ENCODE measurements around the gene USP46.

USP46 gene

DNA sequence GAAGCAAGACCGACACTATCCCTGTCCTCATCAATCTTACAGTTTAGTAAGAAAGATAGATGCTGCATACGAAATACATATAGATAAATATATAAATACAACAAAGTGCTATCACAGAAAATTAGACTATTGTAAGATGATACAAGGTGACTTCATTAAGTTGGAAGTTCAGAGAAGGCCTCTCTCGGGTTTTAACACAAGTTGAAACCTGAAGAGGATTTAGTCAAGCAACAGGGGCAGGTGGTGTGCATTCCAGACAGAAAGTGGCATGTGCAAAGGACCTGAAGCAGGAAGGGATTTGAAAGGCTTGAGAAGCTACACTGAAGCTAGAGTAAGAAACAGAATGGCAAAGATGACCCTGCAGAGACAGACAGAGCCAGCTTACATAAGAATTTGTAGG, 36.5 kb downstream of the USP46 start:
- no peak for DNase-seq (ENCODE audit: low read depth in 2 of 3, low spot score in 2 of 3)

DNA sequence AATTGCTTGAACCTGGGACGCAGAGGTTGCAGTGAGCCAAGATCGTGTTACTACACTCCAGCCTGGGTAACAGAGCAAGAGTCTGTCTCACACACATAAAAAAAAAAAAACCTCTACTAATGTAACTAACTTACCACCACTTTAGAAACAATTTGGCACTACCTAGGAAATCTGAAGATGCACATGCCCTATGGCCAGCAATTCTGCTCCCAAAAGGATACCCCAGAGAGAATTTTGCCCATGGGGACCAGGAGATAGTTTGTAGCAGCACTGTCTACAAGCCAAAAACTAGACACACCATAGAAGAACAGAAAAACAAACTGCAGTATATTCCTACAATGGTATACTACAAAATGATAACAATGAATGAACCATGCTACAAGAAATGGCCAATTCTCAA, 37.5 kb downstream of the USP46 start:
- DNase-seq (ENCODE audit: low read depth in 2 of 3, low spot score in 2 of 3), result no peak

DNA sequence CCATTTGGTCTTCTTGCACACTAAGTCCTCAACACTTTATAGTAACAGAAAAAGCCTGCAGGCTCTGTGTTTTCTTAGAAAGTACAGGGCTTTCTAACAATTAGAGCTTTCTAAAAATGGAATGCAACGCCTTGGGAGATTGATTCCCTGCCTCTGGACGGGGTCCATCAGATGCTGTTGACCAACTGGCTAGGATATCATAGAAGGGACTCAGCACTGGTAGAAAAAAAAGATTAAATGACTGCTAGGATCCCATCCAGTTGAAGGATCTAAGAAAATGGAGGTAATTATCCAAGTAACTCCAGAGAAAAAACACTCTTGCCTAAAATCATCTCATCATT, 39.5 kb downstream of the USP46 start:
- no peak for DNase-seq (ENCODE audit: low read depth in 2 of 3, low spot score in 2 of 3)

DNA sequence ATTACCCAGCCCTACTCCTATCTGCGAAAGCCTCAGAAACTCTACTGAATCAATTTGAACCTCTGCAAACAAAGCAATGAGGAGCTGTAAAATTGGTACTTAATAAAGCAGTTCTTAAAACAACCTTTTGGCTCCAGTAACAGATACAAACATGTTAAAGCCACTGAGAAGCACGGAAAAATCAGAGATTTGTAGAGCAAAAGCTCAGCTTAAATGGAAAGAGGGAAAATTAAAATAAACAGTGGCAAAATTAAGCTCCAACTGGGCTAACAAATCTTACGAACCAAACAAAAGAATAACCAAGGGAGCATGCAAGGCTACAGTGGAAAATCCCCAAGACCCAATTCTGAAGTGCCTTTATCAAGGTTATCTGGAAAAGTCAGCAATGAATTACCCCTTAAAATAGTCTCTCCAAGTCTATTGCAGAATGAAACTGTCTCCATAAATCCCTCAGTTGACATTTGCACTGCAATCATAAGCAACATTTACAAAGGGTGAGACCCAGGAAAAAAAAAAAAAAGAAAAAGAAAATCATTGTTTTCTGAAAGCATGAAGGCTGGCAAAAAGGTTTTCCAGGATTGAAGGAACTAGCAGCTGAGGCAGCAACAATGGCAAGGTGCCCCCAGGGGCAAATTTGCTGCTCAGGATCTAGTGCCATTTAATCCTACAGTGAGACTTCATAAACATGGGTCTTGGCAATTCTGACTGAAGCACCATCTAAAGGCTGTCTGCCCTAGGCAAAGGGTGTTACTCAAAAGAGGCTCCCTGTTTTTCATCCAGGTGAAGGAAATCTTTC, 40.1 kb downstream of the USP46 start:
- DNase-seq (ENCODE audit: low read depth in 2 of 3, low spot score in 2 of 3), result no peak

DNA sequence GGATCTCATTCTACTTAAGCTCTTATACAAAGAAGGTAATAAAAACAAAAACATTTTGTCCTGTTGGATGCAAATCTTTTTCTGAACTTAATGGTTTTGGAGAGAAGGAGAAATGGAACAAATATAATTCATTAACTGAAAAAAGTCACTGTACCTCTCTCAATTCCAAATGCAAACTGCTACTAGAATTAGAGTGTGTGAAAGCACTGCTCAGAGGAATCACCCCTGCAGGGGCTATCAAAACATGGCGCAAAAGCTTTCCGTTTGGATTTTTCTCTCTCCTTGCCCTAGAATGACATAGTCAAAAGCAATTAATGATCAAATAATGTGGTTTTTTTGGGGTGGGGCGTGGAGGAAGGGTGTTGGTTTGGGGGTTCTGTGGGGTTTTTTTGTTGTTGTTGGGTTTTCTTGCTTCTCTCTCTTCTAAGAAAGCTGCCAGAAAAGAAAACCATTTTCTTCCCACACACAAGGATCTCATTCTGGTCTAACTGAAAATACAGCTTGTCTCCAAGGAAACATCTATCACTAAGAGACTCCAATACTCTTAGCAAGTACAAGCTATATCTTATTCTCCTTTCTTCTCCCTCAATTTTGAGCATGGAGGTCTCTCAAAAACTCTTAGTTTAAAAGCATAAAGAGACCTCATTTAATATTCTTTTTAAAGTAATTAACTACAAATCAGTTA, 41.6 kb downstream of the USP46 start:
- no peak for DNase-seq (ENCODE audit: low read depth in 2 of 3, low spot score in 2 of 3)

DNA sequence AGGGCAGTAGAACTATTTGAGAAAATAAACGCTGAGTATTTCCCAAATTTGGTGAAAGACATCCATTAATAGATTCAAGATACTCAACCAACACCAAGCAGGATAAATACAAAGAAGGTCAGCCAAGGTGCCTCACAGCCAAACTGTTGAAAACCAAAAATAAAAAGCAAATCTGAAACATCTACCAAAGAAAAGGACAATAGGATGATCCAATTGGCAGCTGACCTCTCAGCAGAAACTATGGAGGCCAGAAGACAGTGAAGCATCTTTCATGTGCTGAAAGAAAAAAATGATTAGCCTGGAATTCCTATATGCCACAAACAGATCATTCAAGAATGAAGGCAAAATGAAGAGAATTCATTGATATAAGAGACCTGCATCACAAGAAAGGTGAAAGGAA, 44.9 kb downstream of the USP46 start:
- no peak for DNase-seq (ENCODE audit: low read depth in 2 of 3, low spot score in 2 of 3)

DNA sequence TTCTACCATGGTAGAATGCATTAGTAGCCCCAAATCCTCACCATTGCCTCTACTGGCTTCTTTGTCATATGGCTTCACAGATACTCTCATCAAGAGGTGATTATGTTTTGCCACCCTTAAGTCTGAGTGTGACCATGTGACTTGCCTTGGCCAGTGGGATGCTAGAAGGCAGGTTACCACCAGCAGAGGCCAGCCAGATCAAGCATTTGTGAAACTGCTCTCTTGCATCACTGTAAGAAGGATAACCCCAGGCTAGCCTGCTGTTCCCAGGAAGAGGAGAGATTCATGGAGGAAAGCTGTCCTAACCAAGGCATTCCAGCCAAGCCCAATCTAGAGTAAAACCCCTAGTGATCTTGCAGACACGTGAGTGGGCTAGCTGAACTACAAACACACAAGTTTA, 46.8 kb downstream of the USP46 start:
- DNase-seq (ENCODE audit: low read depth in 2 of 3, low spot score in 2 of 3), result no peak

DNA sequence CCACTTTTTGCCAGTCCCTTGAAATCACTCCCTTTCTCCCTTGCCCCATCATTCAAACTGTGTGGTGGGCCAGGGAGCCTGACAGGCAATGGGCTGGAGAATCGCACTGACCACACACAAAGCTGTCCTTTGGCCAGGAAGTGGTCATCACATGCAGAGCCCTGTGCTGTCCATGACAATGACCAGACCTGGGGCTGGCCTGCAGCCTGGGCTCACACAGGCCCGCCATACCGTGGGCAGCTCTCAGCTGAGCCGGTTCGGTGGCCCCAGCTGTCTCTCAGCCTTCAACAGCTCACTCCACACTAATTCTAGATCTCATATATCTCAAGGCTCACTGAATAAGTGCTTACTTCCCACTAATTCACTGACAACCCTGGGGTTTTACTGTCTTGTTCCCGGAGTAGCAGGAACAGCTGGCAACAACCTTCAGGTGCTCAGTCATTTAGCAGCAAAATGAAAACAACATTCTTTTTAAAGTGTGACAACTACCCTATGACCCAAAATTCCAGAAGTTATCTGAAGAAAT, 48.0 kb downstream of the USP46 start:
- no peak for DNase-seq (ENCODE audit: low read depth in 2 of 3, low spot score in 2 of 3)

DNA sequence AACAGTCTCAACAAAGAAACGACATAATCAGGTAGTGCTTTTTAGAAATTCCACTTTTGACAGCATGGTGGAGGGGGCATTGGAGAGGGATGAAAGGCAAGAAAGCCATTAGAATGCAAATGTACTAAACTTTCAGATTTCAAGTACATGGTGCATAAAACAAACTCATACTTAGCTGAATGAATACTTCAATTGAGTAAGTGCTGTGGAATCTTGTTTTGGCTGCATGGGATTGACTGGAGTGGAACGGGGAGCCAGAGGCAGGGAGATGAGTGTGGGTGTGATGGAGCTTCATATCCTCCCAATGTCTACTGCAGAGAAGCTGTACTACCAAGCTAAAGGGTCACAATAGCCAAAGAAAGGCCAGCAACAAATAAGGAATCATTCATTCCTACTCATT, 52.4 kb downstream of the USP46 start:
- no peak for DNase-seq (ENCODE audit: low read depth in 2 of 3, low spot score in 2 of 3)

DNA sequence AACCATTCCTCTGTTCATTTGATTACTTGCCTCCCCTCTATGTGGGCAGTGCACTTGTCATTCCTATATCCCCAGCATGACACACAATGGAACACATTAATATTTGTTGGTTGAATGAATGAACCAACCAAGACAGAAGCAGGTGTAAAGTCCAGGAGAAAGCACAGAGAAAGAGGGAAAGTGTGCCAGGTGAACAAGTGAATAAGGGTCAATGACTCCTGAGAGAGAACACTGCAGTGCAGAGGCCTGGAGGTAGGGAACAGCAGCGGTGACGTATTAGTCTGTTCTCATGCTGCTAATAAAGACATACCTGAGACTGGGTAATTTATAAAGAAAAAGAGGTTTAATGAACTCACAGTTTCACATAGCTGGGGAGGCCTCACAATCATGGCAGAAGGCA, 53.1 kb downstream of the USP46 start:
- no peak for DNase-seq (ENCODE audit: low read depth in 2 of 3, low spot score in 2 of 3)

DNA sequence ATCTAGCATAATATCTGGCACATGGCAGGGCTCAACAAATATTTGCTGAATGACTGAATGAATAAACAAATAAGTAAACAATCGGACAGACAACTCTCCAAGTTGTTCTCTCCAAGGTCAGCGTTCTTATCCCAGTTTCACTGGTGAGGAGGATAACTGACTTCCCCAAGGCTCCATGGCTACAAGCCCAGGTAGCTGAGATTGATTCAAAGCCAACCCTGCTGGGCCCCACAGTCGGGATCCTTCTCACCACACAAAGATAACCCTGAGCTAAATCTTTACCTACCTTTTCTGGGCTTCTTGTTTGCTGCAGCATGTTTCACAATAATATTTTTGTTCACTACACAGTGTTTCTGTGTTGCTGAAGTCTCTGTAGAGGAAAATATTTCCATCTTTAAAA, 54.9 kb downstream of the USP46 start:
- no peak for DNase-seq (ENCODE audit: low read depth in 2 of 3, low spot score in 2 of 3)

DNA sequence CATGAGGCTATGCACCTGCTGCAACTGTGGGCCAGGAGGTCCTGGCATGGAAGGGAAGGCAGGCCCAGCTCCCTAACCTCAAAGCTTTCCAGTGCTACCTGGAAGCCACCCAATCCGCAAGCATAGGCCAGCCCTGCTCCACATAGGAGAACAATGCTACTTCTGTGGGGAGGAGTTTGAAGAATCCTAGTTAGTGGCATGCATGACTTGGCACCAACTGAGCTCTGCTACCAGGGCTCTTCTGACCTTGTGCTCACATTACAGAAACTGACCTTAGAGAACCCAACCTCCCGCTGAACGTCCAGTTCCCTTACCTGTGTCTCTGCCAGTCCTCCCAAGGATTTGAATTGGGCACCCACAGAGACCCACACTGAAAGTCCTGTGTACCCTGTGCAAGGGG, 58.8 kb downstream of the USP46 start:
- no peak for DNase-seq (ENCODE audit: low read depth in 2 of 3, low spot score in 2 of 3)

DNA sequence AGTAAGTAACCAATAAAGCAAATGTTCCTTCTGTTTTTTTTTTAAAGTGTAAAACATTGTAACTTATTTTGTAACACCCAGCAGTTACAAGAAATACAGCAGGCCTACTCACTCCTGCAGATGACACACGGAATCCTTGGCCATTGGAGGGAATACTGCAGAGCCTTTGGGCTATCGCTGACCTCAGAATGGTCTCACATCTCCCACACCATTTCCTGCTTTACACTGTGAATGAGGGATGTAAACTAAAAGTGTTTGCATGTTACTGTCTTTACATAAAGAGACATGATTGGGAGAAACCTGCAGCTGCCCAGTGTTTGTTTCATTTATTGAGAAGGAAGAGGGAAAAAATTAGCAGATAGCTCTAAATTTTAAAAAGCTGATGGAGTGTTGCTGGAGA, 64.1 kb downstream of the USP46 start:
- DNase-seq (ENCODE audit: low read depth in 2 of 3, low spot score in 2 of 3), result no peak

DNA sequence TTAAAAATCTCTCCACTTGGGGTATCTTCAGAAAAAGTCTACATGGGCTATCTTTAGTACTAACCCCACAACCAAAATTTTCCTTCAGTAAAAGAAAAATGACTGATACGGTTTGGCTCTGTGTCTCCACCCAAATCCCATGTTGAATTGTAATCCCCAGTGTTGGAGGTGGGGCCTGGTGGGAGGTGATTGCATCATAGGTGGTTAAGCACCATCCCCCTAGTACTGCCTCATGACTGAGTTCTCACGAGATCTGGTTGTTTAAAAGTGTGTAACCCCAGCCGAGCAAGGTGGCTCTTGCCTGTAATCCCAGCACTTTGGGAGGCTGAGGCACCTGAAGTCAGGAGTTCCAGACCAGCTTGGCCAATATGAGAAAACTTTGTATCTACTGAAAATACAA, 66.8 kb downstream of the USP46 start:
- no peak for DNase-seq (ENCODE audit: low read depth in 2 of 3, low spot score in 2 of 3)

DNA sequence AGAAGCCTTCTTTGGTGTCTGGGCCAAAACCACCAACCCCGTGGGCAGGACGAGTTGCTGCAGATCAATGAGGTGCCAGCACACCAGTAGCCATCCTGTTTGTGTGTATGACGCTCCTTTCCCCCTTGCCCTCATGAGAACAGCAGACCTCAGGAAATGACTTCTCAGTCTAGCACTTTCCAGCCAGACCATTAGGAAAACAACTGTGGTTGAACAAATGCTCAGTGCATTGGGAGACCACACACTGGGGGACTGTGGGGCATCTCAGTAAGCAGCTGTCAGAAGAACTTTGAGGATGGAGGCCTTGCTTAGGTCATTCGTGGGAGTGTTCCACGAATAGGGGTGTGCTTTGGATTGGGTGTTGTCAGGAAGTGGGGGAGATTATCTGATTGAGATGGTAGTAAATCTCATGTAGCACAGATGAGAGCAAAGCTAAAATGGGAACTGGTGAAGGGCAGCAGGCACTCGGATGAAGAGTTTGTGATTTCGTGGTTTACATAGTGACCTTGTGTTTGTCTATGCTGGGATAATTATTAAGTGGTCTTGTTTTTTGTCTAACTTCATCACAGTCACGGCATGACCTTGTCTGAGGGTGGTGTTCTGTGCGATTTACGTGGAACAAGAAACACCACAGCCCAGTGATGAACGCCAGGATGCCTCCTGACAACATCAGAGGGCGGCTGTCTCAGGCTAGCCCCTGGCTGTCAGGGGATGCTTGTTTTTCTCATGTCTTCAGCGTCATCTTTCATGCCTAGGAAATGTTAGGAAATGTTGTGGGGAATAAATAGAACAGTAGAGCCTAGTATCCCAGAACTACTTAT, 70.1 kb downstream of the USP46 start:
- no peak for DNase-seq (ENCODE audit: low read depth in 2 of 3, low spot score in 2 of 3)

DNA sequence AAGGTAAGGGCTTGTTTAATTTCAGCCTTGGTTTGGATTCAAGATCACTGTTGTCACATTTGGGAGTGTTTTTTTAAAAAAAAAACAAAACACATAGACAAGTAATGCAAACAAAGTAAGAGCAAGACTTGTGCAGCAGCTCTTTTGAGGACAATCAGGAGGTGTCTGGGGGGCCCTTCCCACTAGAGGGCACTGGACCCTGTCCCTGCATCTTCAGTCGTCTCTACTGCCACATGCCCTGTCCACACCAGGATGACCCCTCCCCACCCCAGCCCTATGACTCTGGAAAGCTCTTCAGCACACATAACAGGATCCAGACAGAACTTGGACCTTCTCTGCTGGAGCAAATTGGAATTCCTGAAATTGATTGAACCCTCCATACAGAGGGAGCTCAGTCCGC, 71.0 kb downstream of the USP46 start:
- peak in 1 of 3 experiments; percentile 1 for DNase-seq (ENCODE audit: low read depth in 2 of 3, low spot score in 2 of 3)

DNA sequence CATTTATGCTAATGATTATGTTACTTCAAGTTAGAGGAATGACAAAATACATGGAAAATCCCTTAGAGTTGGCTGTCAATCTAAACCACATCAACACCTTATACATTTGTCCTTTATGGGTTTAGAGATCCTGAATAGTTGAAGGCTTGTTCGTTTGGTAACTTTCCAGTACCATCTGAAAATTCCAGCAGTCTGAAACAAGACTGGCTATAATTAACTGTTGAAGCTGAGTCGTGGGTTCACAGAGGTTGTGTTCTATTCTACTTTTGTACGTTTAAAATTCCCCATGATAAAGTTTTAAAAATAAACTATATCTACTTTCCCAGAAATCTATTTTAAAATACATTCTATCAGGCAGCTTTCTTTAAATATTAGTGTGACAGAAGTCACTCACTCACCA, 73.0 kb downstream of the USP46 start:
- DNase-seq (ENCODE audit: low read depth in 2 of 3, low spot score in 2 of 3), result no peak

DNA sequence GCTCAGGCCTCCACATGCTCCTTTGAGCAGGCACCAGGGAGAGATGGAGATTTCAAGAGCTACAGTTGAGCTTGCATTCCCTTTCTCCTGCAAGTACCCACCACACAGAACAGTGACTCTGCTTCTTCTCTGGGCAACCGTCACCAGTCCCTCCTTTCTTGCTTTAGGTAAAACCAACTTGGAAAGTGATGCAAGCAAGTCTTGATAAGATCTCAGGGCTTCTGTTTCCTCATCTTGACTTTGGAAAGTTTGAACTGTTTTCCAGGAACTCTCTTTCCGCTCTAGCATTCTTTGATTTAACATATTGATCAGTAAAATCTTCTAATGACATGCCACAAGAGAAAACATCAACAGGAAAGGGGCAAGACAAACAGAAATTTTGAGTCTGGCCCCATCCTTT, 73.7 kb downstream of the USP46 start:
- no peak for DNase-seq (ENCODE audit: low read depth in 2 of 3, low spot score in 2 of 3)

DNA sequence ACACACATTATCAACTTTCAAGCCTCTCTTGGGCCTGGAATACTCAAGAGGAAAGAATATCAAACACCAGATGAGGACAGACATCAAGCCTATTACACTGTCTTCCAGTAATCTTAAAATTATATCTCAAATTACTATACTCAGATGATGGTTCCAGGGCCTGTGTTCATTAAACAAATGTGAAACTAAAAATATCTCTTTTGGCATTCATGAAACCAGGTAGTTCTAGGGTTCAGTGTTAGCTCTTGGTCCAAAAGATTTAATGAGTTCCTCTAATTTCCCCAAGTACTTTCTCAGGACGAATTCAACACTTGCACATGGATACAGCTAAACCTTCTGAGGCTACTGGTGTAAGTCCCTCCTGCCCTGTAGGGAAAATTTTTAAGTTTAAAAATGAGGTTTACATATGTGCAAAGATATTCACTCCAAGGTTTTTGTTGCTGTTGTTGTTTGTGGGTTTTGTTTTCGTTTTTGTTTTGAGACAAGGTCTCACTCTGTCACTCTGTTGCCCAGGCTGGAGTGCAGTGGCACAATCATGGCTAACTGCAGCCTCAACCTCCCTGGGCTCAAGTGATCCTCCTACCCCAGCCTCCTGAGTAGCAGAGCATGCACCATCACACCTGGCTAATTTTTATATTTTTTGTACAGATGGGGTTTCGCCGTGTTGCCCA, 79.4 kb downstream of the USP46 start:
- DNase-seq (ENCODE audit: low read depth in 2 of 3, low spot score in 2 of 3), result no peak

DNA sequence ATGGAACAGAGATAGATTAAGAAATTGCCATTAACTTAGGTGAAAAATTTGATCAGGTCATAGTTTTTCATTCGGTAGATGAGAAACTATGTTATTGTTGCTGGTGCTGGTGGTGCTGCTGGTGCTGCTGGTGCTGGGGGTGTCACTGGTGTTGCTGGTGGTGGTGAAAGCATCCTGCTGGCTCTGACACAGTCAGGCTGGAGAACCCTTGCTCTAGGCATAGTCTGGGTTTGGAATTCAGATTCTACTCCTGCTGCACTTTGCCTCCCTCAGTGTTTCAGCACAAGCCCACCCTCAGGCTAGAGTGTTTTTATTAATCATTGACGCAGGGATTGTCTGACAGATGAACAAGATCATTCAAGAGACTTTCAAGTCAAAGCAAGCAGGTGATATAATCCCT, 80.2 kb downstream of the USP46 start:
- DNase-seq (ENCODE audit: low read depth in 2 of 3, low spot score in 2 of 3), result no peak

DNA sequence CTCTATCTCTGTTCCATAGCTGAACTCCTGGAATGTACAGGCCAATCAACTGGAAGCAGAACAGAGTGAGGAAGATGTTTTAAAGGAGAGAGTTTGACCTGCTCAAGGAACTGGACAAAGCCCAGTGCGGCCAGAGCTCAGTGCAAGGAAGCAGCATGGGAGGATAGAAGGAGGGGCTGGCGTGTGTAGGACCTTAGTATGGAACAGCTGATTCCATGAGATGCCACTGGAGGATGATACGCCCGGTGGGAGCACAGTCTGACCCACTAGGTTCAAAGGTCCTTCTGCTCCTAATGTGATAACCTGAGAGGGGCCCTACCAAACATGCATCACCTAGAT, 81.5 kb downstream of the USP46 start:
- no peak for DNase-seq (ENCODE audit: low read depth in 2 of 3, low spot score in 2 of 3)

Measured in activated CD8-positive, alpha-beta memory T cell treated with anti-CD3 and anti-CD28 coated beads for 48 hours (primary cell).